Adipose tissue (tissue), 3 donors: ENCODE results near the gene FAM200B. TPM values are rescaled to one million over a fixed set of nuclear protein-coding genes. Genes with fewer than 3 reads are reported as not detected.

Experiments used
- H3K27ac ChIP-seq: one replicate; pipeline ENCODE4 v1.5.1; 2013; ENCODE audit warnings: low read depth, low read length
- WGBS, 3 donors: extraction: QIAGEN DNeasy Blood & Tissue Kit; methylation state at CpG; one replicate each; pipeline ENCODE4 v1.1.7; 2013; 5-methylcytosine and 5-hydroxymethylcytosine counted together
- polyA plus RNA-seq, 3 donors: library from polyadenylated mRNA; stranded (reverse); fragments of 200-250 nt; gene quantifications; one replicate each; pipeline ENCODE4 v1.2.3, GENCODE V29; 2013
- donor health status: healthy with polysubstance abuse.
- donor health status: Bipolar disorder and iron deficiency.
- donor health status: healthy.

Gene FAM200B
- polyA plus RNA-seq, 3 donors = 20.6 to 64.9 (median 42.6) TPM

DNA sequence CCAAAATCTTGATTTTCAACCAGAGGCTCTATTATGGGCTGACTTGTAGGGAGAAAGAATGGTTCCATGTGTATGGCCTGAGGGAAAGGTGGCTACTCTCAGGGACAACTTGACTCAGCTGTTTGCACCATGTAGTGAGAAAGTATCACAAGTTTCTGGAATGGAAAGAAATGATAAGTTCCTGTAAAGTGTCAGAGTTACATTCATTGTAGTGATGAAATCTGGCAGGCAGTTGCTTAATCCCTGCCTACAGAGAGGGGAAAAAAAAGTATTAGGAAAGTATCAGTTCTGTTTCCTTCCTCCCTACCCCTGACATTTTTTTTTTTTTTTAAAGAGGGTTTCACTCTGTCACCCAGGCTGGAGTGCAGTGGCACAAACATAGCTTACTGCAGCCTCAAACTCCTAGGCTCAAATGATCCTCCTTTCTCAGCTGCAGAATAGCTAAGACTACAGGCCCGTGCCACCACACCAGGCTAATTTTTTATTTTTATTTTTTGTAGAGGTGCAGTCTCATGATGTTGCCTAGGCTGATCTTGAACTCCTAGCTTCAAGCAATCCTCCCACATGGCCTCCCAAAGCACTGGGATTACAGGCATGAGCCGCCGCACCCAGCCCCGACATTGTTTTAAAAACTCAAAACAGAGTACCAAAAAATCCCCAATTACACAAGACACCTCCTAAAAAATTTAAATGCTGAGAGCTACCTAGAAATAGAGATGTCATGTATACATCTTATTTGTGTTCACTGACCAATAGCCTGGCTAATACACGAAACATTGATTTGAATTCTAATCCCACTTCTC lies 21.7 kb upstream of the FAM200B start:
- 78 to 97% (median 80%) methylated on average over 5 of the region's 5 CpGs for WGBS, 3 donors

DNA sequence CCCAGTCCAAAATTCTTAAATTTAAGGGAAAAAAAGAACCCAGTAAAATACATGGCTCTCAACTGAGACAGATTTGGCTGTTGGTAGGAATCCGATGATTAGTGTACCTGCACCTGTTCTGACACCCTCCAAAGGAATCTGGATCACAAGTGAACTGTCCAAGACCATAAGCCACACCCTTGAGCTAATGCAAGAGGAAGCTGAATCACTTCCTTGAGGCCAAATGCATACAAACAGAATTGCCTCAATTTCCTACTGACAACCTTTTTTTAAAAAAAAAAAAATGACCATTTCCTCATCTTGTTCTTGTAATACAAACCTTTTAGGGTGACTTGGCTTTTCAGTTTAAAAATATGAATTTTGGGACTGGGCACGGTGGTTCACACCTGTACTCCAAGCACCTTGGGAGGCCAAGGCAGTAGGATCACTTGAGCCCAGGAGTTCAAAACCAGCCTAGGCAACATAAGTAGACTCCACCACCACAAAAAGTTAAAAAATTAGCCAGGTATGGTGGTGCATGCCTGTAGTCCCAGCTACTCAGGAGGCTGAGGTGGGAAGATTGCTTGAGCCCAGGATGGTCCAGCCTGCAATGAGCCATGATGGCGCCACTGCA lies 15.8 kb upstream of the FAM200B start:
- no peak overlapping the region for H3K27ac ChIP-seq
- WGBS, 3 donors = 64 to 89% (median 69%) methylated on average over 3 of the region's 3 CpGs

More for the DNA sequence above, 21.7 kb upstream of the FAM200B start:
- no peak overlapping the region for H3K27ac ChIP-seq

DNA sequence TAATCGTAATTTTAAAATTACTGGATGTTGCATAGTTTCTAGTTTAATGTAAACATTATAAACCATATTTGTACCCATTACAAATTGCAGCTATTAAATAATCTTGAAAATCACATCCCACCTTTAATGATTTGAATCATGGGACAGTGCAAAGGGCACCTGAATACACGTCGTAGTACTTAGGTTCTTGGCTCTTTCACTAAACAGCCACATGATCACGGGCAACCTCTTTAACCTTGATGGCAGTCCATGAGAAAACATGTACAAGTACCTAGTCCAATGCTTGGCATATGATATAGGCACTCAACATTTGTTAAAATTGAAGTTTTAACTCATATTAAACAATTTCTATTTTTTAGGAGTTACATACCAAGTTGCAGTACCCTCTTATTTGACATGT lies 14.6 kb upstream of the FAM200B start:
- no peak overlapping the region for H3K27ac ChIP-seq
- WGBS, 3 donors = 89 to 96% (median 95%) methylated on average over 4 of the region's 4 CpGs

DNA sequence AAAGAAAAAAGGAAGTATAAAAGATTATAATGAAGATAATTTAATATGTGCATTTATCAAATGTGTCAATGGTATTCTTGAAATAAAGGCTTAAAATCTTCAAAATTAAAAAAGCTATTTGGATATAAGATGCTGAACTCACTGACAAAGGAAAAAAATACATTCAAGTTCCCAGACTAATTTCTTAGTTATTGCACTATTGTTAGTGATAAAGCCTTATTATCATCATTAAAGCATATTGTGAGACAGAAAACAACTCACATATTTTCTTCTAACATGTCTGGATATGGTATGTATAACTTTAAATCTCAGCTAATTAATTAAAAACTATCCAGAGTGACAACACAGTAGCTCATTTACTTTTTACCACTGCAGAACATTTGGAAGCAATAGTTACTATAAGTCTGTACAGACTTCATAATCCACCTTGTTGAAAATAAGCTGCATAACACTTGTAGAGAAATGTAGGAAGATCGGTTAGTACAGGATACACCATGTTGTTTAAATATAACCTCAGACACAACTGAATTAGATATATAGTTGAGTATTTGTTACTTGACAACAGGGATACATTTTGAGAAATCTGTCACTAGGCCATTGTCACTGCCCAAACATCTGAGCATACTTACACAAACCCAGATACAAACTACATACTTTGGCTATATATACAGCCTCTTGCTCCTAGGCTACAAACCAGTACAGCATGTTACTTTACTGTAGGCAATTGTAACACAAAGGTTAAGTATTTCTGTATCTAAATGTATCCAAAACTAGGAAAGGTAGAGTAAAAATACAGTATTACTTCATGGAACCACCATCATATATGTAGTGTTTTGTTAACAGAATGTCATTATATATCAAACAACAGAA lies 12.8 kb upstream of the FAM200B start:
- H3K27ac ChIP-seq = no peak overlapping the region
- 77 to 83% (median 83%) methylated on average over 1 of the region's 1 CpG for WGBS, 3 donors

DNA sequence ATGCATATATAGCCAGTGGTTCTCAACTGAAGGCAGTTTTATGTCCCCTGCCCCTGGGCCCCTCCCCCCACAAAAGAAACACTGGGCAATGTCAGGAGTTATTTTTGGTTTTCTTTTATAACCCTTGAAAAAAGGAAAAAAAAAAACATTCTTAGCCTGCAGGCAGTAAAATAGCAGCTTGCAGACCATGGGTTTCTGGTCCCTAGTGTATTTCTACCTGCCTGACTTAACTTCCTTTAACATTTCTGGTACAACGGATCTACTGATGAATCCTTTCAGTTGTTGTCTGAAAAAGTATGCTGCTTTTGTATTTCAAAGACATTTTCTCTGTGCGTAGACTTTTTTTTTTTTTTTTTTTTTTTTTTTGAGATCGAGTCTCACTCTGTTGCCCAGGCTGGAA lies 11.1 kb upstream of the FAM200B start:
- no peak overlapping the region for H3K27ac ChIP-seq
- 87 to 97% (median 92%) methylated on average over 2 to 3 of the region's 3 CpGs for WGBS, 3 donors

DNA sequence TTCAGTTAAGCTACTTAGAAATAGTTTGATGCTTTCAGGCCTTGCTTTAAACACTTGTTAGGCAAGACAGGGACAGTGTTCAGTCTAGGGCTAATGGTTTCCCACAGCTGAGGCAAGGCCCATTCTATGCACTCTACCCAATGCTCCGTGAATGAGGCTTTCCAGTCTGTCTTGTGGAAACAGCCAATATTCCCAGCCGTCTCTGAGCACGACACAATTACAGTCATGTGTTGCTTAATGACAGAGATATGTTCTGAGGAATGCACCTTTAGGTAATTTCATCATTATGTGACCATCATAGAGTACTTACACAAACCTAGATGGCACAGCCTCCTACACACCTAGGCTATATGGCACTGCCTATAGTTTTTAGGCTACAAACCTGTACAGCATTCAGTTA lies 9.5 kb upstream of the FAM200B start:
- WGBS, 3 donors = 83 to 98% (median 85%) methylated on average over 3 of the region's 3 CpGs
- no peak overlapping the region for H3K27ac ChIP-seq

DNA sequence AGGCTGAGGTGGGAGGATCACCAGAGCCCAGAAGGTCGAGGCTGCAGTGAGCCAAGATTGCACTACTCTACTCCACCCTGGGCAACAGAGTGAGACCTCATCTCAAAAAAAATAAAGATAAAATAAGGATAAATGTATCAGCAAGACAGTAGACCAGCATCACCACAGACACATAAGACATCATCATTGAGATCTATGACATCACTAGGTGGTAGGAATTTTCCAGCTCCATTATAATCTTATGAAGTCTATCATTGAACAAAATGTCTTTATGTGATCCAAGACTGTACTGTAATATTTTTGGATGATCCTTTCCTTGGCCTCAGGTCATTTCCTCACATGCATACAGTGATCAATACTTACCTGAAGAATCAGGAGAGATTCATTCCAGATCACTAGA lies 8.3 kb upstream of the FAM200B start:
- no peak overlapping the region for H3K27ac ChIP-seq
- 89 to 97% (median 95%) methylated on average over 1 of the region's 1 CpG for WGBS, 3 donors

DNA sequence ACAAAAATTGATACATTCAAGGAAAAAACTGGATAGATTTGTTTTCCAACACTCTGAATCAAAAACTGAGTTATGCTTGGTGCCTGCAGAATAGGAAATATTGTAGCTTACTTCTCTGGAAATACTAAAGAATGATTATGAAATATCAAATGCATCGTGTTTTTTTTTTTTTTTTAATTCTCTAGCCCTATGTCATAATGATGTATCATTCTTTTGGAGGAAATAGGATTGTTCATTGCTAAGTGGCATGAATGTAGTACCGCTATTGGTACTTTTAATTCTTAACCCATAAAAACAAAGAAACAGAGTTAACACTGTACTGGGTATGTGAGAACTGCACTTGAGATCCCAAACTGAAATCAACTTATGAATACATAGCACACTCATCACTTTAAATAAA lies 7.6 kb upstream of the FAM200B start:
- 74 to 89% (median 75%) methylated on average over 2 of the region's 2 CpGs for WGBS, 3 donors
- no peak overlapping the region for H3K27ac ChIP-seq

DNA sequence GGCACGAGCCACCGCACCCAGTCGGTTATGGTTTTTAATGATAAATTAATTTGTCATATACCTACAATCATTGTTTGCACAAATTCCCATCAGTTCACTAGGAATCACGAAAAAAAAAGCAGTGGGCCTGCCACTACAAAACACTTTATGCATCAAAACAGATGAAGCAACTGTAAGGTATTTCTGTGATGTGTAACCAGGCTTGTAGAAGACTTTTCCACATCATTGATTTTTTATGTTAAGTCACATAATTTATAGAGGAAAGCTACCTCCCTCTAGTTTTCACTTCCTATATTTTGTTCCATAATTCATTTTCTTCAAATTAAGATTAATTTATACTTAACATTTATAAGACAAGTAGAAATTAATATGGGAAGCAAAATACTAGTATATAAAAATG lies 6.7 kb upstream of the FAM200B start:
- 96 to 98% (median 97%) methylated on average over 4 of the region's 4 CpGs for WGBS, 3 donors
- no peak overlapping the region for H3K27ac ChIP-seq

DNA sequence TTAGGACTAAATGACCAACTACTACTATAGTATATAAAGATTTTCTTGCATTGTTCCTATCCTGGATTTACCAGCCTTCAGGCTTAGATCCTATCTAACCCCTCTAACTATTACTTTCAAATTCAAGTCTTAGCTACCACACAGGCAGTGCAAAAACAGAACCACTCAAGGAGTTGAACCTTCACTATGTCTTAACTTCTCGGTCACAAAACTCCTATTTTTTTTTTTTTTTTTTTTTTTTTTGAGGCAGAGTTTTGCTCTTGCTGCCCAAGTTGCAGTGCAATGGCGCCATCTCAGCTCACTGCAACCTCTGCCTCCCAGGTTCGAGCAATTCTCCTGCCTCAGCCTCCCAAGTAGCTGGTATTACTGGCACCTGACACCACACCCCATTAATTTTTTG lies 6.3 kb upstream of the FAM200B start:
- no peak overlapping the region for H3K27ac ChIP-seq
- WGBS, 3 donors = 80 to 90% (median 87%) methylated on average over 3 of the region's 3 CpGs

DNA sequence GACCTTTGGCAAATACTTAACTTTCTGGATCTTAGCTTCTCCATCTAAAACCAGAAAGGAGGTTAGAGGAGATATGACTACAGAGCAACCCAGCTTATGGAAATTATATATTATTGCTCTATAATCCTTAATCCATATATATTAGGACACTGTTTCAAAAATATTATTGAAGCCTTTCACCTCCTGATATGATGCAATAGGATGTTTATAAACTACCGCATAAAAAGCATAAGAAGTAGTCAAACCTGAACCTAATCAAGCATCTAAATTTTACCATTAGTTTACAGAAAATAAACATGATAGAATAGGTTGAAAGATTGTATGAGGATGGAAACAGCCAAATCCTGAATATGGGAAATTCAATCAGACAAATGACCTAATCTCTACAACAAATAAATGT lies 5.6 kb upstream of the FAM200B start:
- WGBS, 3 donors = 72 to 94% (median 86%) methylated on average over 1 of the region's 1 CpG

DNA sequence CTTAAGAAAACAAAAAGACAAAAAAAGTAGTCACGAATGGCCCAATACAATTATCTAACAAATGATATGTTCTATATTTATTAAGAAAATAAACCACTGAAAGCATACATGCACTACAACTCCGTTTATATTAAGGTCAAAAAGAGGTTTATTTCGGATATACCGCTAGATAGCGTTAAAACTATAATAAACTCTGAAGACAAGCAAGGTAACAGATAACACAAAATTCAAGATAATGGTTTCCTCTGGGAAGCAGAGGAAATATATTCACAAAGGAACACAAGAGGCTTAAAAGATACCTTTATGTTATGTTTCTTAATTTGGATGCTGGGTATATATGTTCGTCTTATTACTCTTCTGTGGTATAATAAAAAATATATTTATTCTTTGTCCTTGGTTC lies 4.7 kb upstream of the FAM200B start:
- 89 to 98% (median 93%) methylated on average over 6 of the region's 6 CpGs for WGBS, 3 donors
- H3K27ac ChIP-seq = no peak overlapping the region

More for the DNA sequence above, 5.6 kb upstream of the FAM200B start:
- H3K27ac ChIP-seq = no peak overlapping the region

DNA sequence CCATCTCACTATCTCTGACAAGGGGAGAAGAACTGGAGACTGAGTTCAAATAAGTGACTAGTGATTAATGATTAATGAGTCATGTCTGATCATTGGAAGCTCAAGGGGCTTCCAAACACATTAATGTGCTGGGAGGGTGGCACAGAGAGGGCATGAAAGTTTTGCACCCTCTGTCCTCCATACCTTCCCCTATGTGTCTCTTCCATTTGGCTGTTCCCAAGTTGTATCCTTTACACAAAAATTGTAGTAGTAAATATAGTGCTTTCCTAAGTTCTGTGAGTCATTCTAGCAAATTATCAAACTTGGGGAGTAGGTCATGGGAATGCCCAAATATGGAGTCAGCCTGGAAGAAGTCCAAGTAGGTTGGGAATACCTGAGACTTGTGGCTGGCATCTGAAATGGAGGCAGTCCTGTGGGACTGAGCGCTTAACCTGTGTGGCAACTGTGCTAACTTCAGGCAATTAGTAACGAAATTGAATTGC lies 4.1 kb upstream of the FAM200B start:
- WGBS, 3 donors = 29 to 93% (median 89%) methylated on average over 2 of the region's 2 CpGs

DNA sequence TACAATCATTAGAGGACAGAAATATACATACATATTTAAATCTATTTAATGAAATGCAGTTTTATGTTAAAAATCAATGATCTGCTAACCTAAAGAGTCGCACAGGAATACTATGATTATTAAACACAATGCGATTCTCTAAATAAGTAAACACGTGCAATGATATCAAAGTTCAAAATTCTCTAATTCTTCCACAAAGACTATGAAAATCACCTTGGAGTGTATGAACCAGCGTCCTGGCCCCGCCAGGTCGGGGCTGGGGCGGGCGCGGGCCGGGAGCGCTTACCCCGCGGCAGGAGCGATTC lies 608 bp upstream of the FAM200B start:
- H3K27ac ChIP-seq = no peak overlapping the region
- 1 to 2% (median 2%) methylated on average over 14 of the region's 14 CpGs for WGBS, 3 donors

More for the DNA sequence above, 4.1 kb upstream of the FAM200B start:
- no peak overlapping the region for H3K27ac ChIP-seq

DNA sequence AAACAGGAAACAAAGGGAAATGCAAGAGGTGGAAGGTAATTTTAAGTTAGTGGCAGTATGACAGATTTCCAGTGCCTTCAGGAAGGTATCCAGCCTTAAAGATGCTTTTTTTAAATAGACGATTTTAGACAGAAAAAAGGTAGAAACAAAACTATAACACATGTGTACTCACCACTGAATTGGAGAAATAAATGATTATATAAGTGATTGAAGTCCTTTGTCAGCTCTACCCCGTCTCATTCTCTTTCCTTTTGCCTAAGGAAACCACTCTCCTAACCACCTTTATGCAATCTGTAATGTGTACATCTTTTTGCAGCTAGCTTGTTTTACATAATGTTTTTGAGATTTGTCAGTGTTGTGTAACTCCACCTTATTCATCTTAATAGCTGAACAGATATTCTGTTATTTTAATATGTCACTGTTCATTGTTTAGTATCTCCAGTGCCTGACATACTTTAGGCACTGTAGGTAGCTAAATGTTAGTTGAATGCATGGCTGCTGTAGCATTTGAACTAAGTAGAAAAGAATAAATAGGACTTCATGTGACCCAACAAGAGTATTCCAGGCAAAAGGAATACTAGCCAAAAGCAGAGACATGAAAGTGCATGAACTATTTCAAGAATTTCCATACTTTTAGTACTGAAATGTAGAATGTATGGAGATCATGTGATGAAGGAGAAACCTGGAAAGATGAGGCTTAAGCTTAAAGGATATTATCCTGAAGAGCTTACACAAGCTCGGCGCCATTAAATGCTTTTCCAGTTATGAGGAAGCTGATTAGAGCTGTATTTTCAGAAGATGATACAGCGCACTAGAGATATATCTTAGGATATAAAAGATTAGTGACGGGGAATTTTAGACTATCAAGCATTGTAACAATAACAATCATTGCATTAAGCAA lies 865 bp downstream of the FAM200B start:
- 26 to 40% (median 32%) methylated on average over 6 of the region's 6 CpGs for WGBS, 3 donors
- H3K27ac ChIP-seq = peak overlapping the region; percentile 70

DNA sequence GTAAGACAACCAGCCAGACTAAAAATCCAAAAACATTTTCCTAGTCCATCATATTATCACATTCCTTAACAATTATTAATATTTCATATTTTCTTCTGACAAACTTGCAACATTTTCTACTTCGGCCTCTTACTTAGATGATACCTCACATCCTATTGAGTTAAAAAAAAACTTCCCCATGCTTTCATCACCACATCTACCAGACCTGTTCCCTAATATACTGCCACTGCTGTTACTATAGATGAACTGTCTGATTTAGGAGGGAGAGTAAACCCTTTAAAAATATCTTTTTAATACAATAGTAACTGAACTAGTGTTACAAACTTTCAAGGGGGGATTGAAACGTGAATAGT lies 1.5 kb downstream of the FAM200B start:
- H3K27ac ChIP-seq = no peak overlapping the region
- WGBS, 3 donors = 54 to 81% (median 61%) methylated on average over 2 of the region's 2 CpGs

DNA sequence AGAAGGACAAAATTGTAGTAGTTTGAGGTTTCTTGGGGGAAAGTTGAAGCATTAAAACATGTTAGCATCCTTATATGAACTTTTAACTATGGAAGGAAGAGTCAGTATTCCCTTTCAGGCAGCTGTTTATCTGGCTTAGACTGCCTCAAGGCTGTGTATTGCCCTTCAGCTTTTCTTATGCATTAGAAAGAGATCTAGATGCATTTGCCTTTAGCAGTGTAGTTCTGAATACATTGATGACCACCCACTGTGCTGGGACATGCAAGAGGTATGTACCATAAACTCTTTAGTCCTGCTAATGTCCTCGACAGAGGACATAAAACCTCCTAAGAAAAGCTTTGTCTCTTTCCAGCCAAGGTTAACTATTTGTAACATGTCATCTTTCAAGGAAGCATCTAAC lies 2.9 kb downstream of the FAM200B start:
- H3K27ac ChIP-seq = no peak overlapping the region
- 90 to 93% (median 90%) methylated on average over 1 of the region's 1 CpG for WGBS, 3 donors

DNA sequence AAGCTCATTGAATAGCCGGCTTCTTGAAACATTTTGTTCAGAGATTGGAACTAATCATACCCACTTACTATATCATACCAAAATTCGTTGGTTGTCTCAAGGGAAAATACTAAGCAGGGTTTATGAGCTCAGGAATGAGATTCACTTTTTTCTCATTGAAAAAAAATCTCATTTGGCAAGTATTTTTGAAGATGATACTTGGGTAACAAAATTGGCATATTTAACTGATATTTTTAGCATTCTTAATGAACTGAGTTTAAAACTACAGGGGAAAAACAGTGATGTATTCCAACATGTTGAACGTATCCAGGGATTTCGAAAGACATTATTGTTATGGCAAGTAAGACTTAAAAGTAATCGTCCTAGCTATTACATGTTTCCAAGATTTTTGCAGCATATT lies 6.4 kb downstream of the FAM200B start:
- WGBS, 3 donors = 51 to 81% (median 55%) methylated on average over 5 of the region's 5 CpGs
- H3K27ac ChIP-seq = no peak overlapping the region
